HCT116 (cell line): ENCODE measurements around the gene COL19A1. TPM values are rescaled to one million over a fixed set of nuclear protein-coding genes. Genes with fewer than 3 reads are reported as not detected.

Experiments used
- ATAC-seq: fragments of 200-7000 bp; cut with Tn5 transposase; 2 replicates; pipeline ENCODE4 v1.9.1; 2020; ENCODE audit warnings: mild to moderate bottlenecking, moderate library complexity
- BruUV-seq: library from RNA; stranded (reverse); fragments of 400-500 nt; replicated peaks from 2 replicates; lab custom pipeline; 2021; lab: Mats Ljungman, UMichigan
- CTCF ChIA-PET: fragments of 300-600 bp; sonication (Branson Sonifier 250); formaldehyde crosslinking; loops from one replicate; lab custom pipeline; 2021; ENCODE audit warnings: antibody characterized with exemption; lab: Charles Lee
- POLR2A ChIA-PET: fragments of 300-600, 350-600 bp; sonication (Branson Sonifier 250); formaldehyde crosslinking; loops from one replicate; lab custom pipeline; 2021; ENCODE audit warnings: antibody characterized with exemption; lab: Charles Lee
- RAD21 ChIA-PET, 2 experiments: fragments of 300-600 bp; sonication (Branson Sonifier 250); formaldehyde crosslinking; loops; one replicate each; lab custom pipeline; 2023; ENCODE audit warnings: low total read pairs in 2 of 2; ENCODE audit not compliant: uncharacterized antibody in 2 of 2, unreplicated experiment in 2 of 2, low non-redundant PET in 1 of 2; lab: Charles Lee
- DNase-seq: peaks from one replicate; pipeline ENCODE4 v3.0.0-alpha.2; 2010; ENCODE audit warnings: low read depth, low spot score
- H2AFZ ChIP-seq: fragments of 200-600 bp; shearing (Covaris generic), sonication (generic); 2 replicates; pipeline ENCODE4 v1.6.1; 2017; ENCODE audit warnings: low read depth, mixed run types, mixed read lengths, antibody characterized with exemption, low read length; ENCODE audit not compliant: poor library complexity, severe bottlenecking
- H3K27ac ChIP-seq: 2 replicates; pipeline ENCODE4 v1.5.1; 2012; ENCODE audit warnings: low read depth, low read length
- H3K27me3 ChIP-seq: fragments of 200-600 bp; sonication (generic); 2 replicates; pipeline ENCODE4 v1.6.1; 2016; ENCODE audit warnings: mixed run types, low read length, mixed read lengths; ENCODE audit not compliant: insufficient read depth
- H3K36me3 ChIP-seq, 2 experiments: fragments of 200-500 bp in 1 of 2; fragments of 200-600 bp in 1 of 2; sonication (Bioruptor generic) in 1 of 2; sonication (generic) in 1 of 2; 2 replicates each; pipeline versions ENCODE4 v1.5.1 to v1.6.1; 2014 to 2016; ENCODE audit warnings: low read length in 2 of 2, inconsistent platforms in 1 of 2, mixed read lengths in 1 of 2, mixed run types in 1 of 2; ENCODE audit not compliant: insufficient read depth in 2 of 2, control insufficient read depth in 1 of 2
- H3K4me1 ChIP-seq, 2 experiments: fragments of 200-600 bp in 1 of 2; sonication (generic) in 1 of 2; 2 replicates each; pipeline versions ENCODE4 v1.5.1 to v1.6.1; 2012 to 2017; ENCODE audit warnings: low read length in 2 of 2, inconsistent platforms in 1 of 2, mild to moderate bottlenecking in 1 of 2, mixed read lengths in 1 of 2, mixed run types in 1 of 2, moderate library complexity in 1 of 2; ENCODE audit not compliant: insufficient read depth in 2 of 2, control insufficient read depth in 1 of 2
- H3K4me2 ChIP-seq: fragments of 200-600 bp; sonication (generic); 2 replicates; pipeline ENCODE4 v1.6.1; 2017; ENCODE audit warnings: mixed run types, low read length, mixed read lengths
- H3K4me3 ChIP-seq, 2 experiments: fragments of 200-600 bp in 1 of 2; sonication (generic) in 1 of 2; replicated peaks in 1 of 2; 2 replicates each; pipeline ENCODE4 v1.5.1; 2011 to 2016; ENCODE audit warnings: low read length in 2 of 2, control low read depth in 1 of 2, low read depth in 1 of 2, mild to moderate bottlenecking in 1 of 2, mixed read lengths in 1 of 2, mixed run types in 1 of 2
- H3K79me2 ChIP-seq: fragments of 200-600 bp; sonication (generic); 2 replicates; pipeline ENCODE4 v1.6.1; 2017; ENCODE audit warnings: mild to moderate bottlenecking, mixed run types, low read length, moderate library complexity, mixed read lengths; ENCODE audit not compliant: insufficient read depth
- H3K9ac ChIP-seq: fragments of 200-600 bp; sonication (generic); 2 replicates; pipeline ENCODE4 v1.6.1; 2016; ENCODE audit warnings: low read length, mixed read lengths
- H3K9me2 ChIP-seq: fragments of 200-600 bp; sonication (generic), shearing (Covaris generic); 2 replicates; pipeline ENCODE4 v1.6.1; 2017; ENCODE audit warnings: mixed run types, mild to moderate bottlenecking, moderate library complexity; ENCODE audit not compliant: insufficient read depth
- H3K9me3 ChIP-seq, 2 experiments: fragments of 200-500 bp in 1 of 2; fragments of 200-600 bp in 1 of 2; sonication (Bioruptor generic) in 1 of 2; sonication (generic) in 1 of 2; 2 replicates each; pipeline ENCODE4 v1.6.1; 2014 to 2017; ENCODE audit warnings: low read length in 2 of 2, mixed read lengths in 2 of 2, inconsistent platforms in 1 of 2, low read depth in 1 of 2, mild to moderate bottlenecking in 1 of 2, mixed run types in 1 of 2, moderate library complexity in 1 of 2; ENCODE audit not compliant: control insufficient read depth in 1 of 2, insufficient read depth in 1 of 2
- H4K20me1 ChIP-seq: fragments of 200-600 bp; sonication (generic), shearing (Covaris generic); 2 replicates; pipeline ENCODE4 v1.6.1; 2017; ENCODE audit warnings: mixed run types, mild to moderate bottlenecking, moderate library complexity; ENCODE audit not compliant: insufficient read depth
- ATF3 ChIP-seq: IDR thresholded peaks from 2 replicates; pipeline ENCODE4 v1.6.1; 2012
- CBX3 ChIP-seq: IDR thresholded peaks from 2 replicates; pipeline ENCODE4 v1.6.1; 2012; ENCODE audit warnings: low read depth
- CEBPB ChIP-seq: IDR thresholded peaks from 2 replicates; pipeline ENCODE4 v1.6.1; 2012; ENCODE audit warnings: low read depth
- EGR1 ChIP-seq: IDR thresholded peaks from 2 replicates; pipeline ENCODE4 v1.6.1; 2012; ENCODE audit warnings: low read depth
- EZH2 ChIP-seq: fragments of 200-600 bp; sonication (generic); IDR thresholded peaks from 2 replicates; pipeline ENCODE4 v1.6.1; 2017; ENCODE audit warnings: antibody characterized with exemption, mixed run types
- EZH2phosphoT487 ChIP-seq: fragments of 200-600 bp; IDR thresholded peaks from 2 replicates; pipeline ENCODE4 v1.6.1; 2018; ENCODE audit warnings: antibody characterized with exemption, borderline replicate concordance
- FOSL1 ChIP-seq: IDR thresholded peaks from 2 replicates; pipeline ENCODE4 v1.6.1; 2012; ENCODE audit warnings: low read depth
- JUND ChIP-seq: IDR thresholded peaks from 2 replicates; pipeline ENCODE4 v1.6.1; 2012
- POLR2A ChIP-seq: IDR thresholded peaks from 2 replicates; pipeline ENCODE4 v1.7.0; 2011; ENCODE audit warnings: borderline replicate concordance; ENCODE audit not compliant: insufficient read depth, insufficient read length; ENCODE audit errors: extremely low read depth
- RAD21 ChIP-seq: IDR thresholded peaks from 2 replicates; pipeline ENCODE4 v1.6.1; 2012; ENCODE audit warnings: low read depth, mild to moderate bottlenecking
- REST ChIP-seq: IDR thresholded peaks from 2 replicates; pipeline ENCODE4 v1.6.1; 2012; ENCODE audit warnings: low read depth
- SP1 ChIP-seq: IDR thresholded peaks from 2 replicates; pipeline ENCODE4 v1.6.1; 2012; ENCODE audit warnings: low read depth
- YY1 ChIP-seq: IDR thresholded peaks from 2 replicates; pipeline ENCODE4 v1.6.1; 2011; ENCODE audit warnings: low read length, low read depth, moderate library complexity, mild to moderate bottlenecking; ENCODE audit not compliant: insufficient replicate concordance; ENCODE audit errors: extremely low read depth
- ZBTB33 ChIP-seq: IDR thresholded peaks from 2 replicates; pipeline ENCODE4 v1.6.1; 2011; ENCODE audit warnings: mild to moderate bottlenecking, low read length, moderate library complexity; ENCODE audit not compliant: insufficient replicate concordance; ENCODE audit errors: extremely low read depth
- ZNF274 ChIP-seq: fragments of 200-500 bp; sonication (Bioruptor generic); IDR thresholded peaks from 2 replicates; pipeline ENCODE4 v1.6.1; 2014; ENCODE audit warnings: mild to moderate bottlenecking, low read depth, low read length, inconsistent platforms
- intact Hi-C: fragments of 100-400 bp; cut with micrococcal nuclease; formaldehyde crosslinking; loops from 2 replicates; pipeline ENCODE4 v1.10.0; 2022
- total RNA-seq: library from RNA; stranded (reverse); gene quantifications from one replicate; pipeline ENCODE4 v1.2.1, GENCODE V29; 2021; ENCODE audit not compliant: unreplicated experiment

COL19A1 gene
- total RNA-seq, 1 experiment from 2014 or later = not detected

GRCh38 chr6:69915346-69915745, 49.0 kb downstream of the COL19A1 start:
- no peaks in the 10 kb centered on the region for H3K9me3 ChIP-seq
- intact Hi-C loops = no loop called here

GRCh38 chr6:69917834-69918233, 51.5 kb downstream of the COL19A1 start:
- H3K9me3 ChIP-seq = no peaks in the 10 kb centered on the region
- peak overlapping the region; percentile 21; the same call in 1 of the 2 replicates for H3K4me2 ChIP-seq
- no peaks in the 10 kb centered on the region for H3K36me3 ChIP-seq
- H3K9me2 ChIP-seq = no peaks in the 10 kb centered on the region
- no TSS peak for BruUV-seq
- ATAC-seq (peak; percentile 67; the same call in 1 of the 2 replicates), DNase-seq (peak; percentile 45)
- ChIA-PET RAD21 (no interaction called here), CTCF (interaction anchor here (1.0 kb wide), 1 partner anchor 190 kb away, joined by 3 read pairs; no protein-coding TSS in a partner anchor), POLR2A (no interaction called here)
- no peaks in the 10 kb centered on the region for H3K79me2 ChIP-seq
- intact Hi-C loops = no loop called here
- H2AFZ ChIP-seq = peak overlapping the region; percentile 45
- no peak overlapping the region for H3K27ac ChIP-seq
- H3K4me3 ChIP-seq = no peak overlapping the region
- H3K4me1 ChIP-seq = peaks cover 0 to 14% of the 10 kb centered on the region in 2 experiments; a peak in 2 of 4 replicates
- H3K9ac ChIP-seq = no peak overlapping the region
- H3K27me3 ChIP-seq = no peaks in the 10 kb centered on the region
- no peaks in the 10 kb centered on the region for H4K20me1 ChIP-seq
- TF ChIP-seq RAD21 = no peak
- no peak for TF ChIP-seq REST
- no peak for TF ChIP-seq EZH2
- 0 out of 2 replicates have a peak, but pooled peaks have one; percentile 39 for TF ChIP-seq CBX3
- TF ChIP-seq FOSL1 = peak; percentile 38; the same call in 1 of the 2 replicates
- no peak for TF ChIP-seq ATF3
- no peak for TF ChIP-seq EZH2phosphoT487
- no peak; the same call in 1 of the 2 replicates for TF ChIP-seq EGR1
- no peak for TF ChIP-seq POLR2A
- 0 out of 2 replicates have a peak, but pooled peaks have one; percentile 29 for TF ChIP-seq JUND

More at GRCh38 chr6:69915346-69915745, 49.0 kb downstream of the COL19A1 start:
- H3K79me2 ChIP-seq = no peaks in the 10 kb centered on the region
- H3K4me3 ChIP-seq = no peak overlapping the region
- no peak overlapping the region for H3K4me2 ChIP-seq
- H3K36me3 ChIP-seq = no peaks in the 10 kb centered on the region
- no peak overlapping the region for H3K27ac ChIP-seq
- TF ChIP-seq YY1 (no peak), ZBTB33 (no peak), RAD21 (no peak), CEBPB (no peak), ZNF274 (no peak), SP1 (no peak)
- TF ChIP-seq, all 23 proteins: peak for 0
- ChIA-PET CTCF (no interaction called here), POLR2A (no interaction called here), RAD21 (no interaction called here)
- no peak for ATAC-seq
- no peaks in the 10 kb centered on the region for H3K9me2 ChIP-seq
- DNase-seq = no peak
- no TSS peak for BruUV-seq
- no peak overlapping the region for H2AFZ ChIP-seq
- H4K20me1 ChIP-seq = no peaks in the 10 kb centered on the region; the same call in 1 of the 2 replicates
- H3K27me3 ChIP-seq = no peaks in the 10 kb centered on the region; the same call in 1 of the 2 replicates
- H3K9ac ChIP-seq = no peak overlapping the region
- H3K4me1 ChIP-seq = peaks cover 0 to 14% of the 10 kb centered on the region in 2 experiments; a peak in 2 of 4 replicates
